HepG2 (cell line): ENCODE data around the gene HPD. TPM values are rescaled to one million over a fixed set of nuclear protein-coding genes. Genes with fewer than 3 reads are reported as not detected.
A peak's percentile ranks its signal among the peaks of the same experiment; 100 is the strongest.

ENCODE experiments used
- ATF7-NPFF ChIP-seq: sonication (generic); formaldehyde crosslinking; IDR thresholded peaks from 2 replicates; pipeline ENCODE4 v1.8.1; 2023; ENCODE audit warnings: mild to moderate bottlenecking, low read depth, missing genetic modification reagents, moderate library complexity
- CREB1 ChIP-seq, 2 experiments: fragments of 450-650 bp in 1 of 2; IDR thresholded peaks; 2 replicates each; pipeline ENCODE4 v1.6.1; 2016 to 2017; ENCODE audit warnings: control low read depth in 1 of 2, mild to moderate bottlenecking in 1 of 2, missing compliant biosample characterization in 1 of 2, missing genetic modification characterization in 1 of 2
- FOXK1 ChIP-seq: sonication (generic); formaldehyde crosslinking; IDR thresholded peaks from 2 replicates; pipeline ENCODE4 v1.4.0; 2020; ENCODE audit warnings: low read depth, missing genetic modification reagents, borderline replicate concordance
- GABPB1 ChIP-seq: IDR thresholded peaks from 2 replicates; pipeline ENCODE4 v1.6.1; 2016; ENCODE audit warnings: mild to moderate bottlenecking, missing genetic modification reagents, moderate library complexity, missing compliant biosample characterization
- HDAC6 ChIP-seq: fragments of 200-600 bp; sonication (generic); IDR thresholded peaks from 2 replicates; pipeline ENCODE4 v1.7.0; 2017; ENCODE audit warnings: mild to moderate bottlenecking, antibody characterized with exemption, low read length, low read depth
- HNRNPK ChIP-seq: fragments of 200-400 bp; formaldehyde crosslinking; IDR thresholded peaks from 2 replicates; pipeline ENCODE4 v1.6.1; 2018; ENCODE audit warnings: low read length, low read depth, moderate library complexity, mild to moderate bottlenecking; ENCODE audit not compliant: poor library complexity, severe bottlenecking
- KDM3A ChIP-seq: IDR thresholded peaks from 2 replicates; pipeline ENCODE4 v1.6.1; 2018; ENCODE audit warnings: low read depth, missing compliant biosample characterization
- MLLT10 ChIP-seq: sonication (generic); formaldehyde crosslinking; IDR thresholded peaks from 2 replicates; pipeline ENCODE4 v1.4.0; 2020; ENCODE audit warnings: missing genetic modification reagents
- NFKBIZ ChIP-seq: IDR thresholded peaks from 2 replicates; pipeline ENCODE4 v1.6.1; 2018; ENCODE audit warnings: missing genetic modification reagents, missing compliant biosample characterization
- PRDM10 ChIP-seq: sonication (generic); formaldehyde crosslinking; IDR thresholded peaks from 2 replicates; pipeline ENCODE4 v1.4.0; 2020; ENCODE audit warnings: low read depth, missing genetic modification reagents
- RBFOX2 ChIP-seq: fragments of 200-400 bp; formaldehyde crosslinking; IDR thresholded peaks from 2 replicates; pipeline ENCODE4 v1.6.1; 2017; ENCODE audit warnings: low read depth, mild to moderate bottlenecking, low read length
- RXRB ChIP-seq: IDR thresholded peaks from 2 replicates; pipeline ENCODE4 v1.6.1; 2016; ENCODE audit warnings: borderline replicate concordance, missing genetic modification reagents, missing compliant biosample characterization
- SALL2 ChIP-seq: sonication (generic); formaldehyde crosslinking; IDR thresholded peaks from 2 replicates; pipeline ENCODE4 v1.8.1; 2023; ENCODE audit warnings: mild to moderate bottlenecking, missing genetic modification reagents, inconsistent platforms
- polyA plus RNA-seq, 8 experiments: library from polyadenylated mRNA; depleted of rRNA in 3 of 8; stranded (reverse) in 7 of 8; unstranded in 1 of 8; fragments of >200 nt; fragmentation: Illumina TruSeq in 4 of 8; extraction: Trizol in 4 of 8; gene quantifications; 2 replicates each; pipeline versions ENCODE4 v1.2.1 to v1.2.3, GENCODE V29; 2011 to 2016; ENCODE audit warnings: low read depth in 4 of 8, missing spikeins in 1 of 8, mixed read lengths in 1 of 8; ENCODE audit not compliant: insufficient read depth in 1 of 8
- total RNA-seq, 5 experiments: library from RNA; depleted of rRNA; stranded (reverse); fragments of >200 nt; fragmentation: Illumina TruSeq; extraction: Trizol; gene quantifications; 2 replicates each; pipeline ENCODE4 v1.2.3, GENCODE V29; 2016; ENCODE audit warnings: low read depth in 1 of 5
- TF ChIP-seq, protein P1 (sequence below): sonication (generic); formaldehyde crosslinking; IDR thresholded peaks from 2 replicates; pipeline ENCODE4 v1.5.0; 2020; ENCODE audit warnings: mild to moderate bottlenecking, missing genetic modification reagents, borderline replicate concordance

Gene HPD
- total and polyA plus RNA-seq, 2 of the 13 experiments (the other 11 are each of a cell fraction or from before 2014, with no cell fraction given) = 120 to 195 TPM

- TF ChIP-seq CREB1 (IDR thresholded peaks at IDR 0.05) = no peak
- no peak for TF ChIP-seq CREB1 (CRISPR knock-in tag; IDR thresholded peaks at IDR 0.05)
- TF ChIP-seq ATF7-NPFF = no peak
- no peak for TF ChIP-seq MLLT10
- no peak for TF ChIP-seq HDAC6
- TF ChIP-seq SALL2 (CRISPR knock-in tag) = no peak; the same call in 1 of the 2 replicates
- peak; percentile 61 for TF ChIP-seq HNRNPK
- TF ChIP-seq NFKBIZ (CRISPR knock-in tag) = no peak; the same call in 1 of the 2 replicates
- TF ChIP-seq RXRB (CRISPR knock-in tag) = peak; percentile 65; the same call in 1 of the 2 replicates
- TF ChIP-seq RBFOX2 = peak; percentile 95
- TF ChIP-seq KDM3A = peak; percentile 63; the same call in 1 of the 2 replicates
- TF ChIP-seq PRDM10 (CRISPR knock-in tag) = no peak
- peak; percentile 71 for TF ChIP-seq GABPB1 (CRISPR knock-in tag)
- TF ChIP-seq FOXK1 (CRISPR knock-in tag) = 0 out of 2 replicates have a peak, but pooled peaks have one; percentile 44
- TF ChIP-seq, protein P1, sequence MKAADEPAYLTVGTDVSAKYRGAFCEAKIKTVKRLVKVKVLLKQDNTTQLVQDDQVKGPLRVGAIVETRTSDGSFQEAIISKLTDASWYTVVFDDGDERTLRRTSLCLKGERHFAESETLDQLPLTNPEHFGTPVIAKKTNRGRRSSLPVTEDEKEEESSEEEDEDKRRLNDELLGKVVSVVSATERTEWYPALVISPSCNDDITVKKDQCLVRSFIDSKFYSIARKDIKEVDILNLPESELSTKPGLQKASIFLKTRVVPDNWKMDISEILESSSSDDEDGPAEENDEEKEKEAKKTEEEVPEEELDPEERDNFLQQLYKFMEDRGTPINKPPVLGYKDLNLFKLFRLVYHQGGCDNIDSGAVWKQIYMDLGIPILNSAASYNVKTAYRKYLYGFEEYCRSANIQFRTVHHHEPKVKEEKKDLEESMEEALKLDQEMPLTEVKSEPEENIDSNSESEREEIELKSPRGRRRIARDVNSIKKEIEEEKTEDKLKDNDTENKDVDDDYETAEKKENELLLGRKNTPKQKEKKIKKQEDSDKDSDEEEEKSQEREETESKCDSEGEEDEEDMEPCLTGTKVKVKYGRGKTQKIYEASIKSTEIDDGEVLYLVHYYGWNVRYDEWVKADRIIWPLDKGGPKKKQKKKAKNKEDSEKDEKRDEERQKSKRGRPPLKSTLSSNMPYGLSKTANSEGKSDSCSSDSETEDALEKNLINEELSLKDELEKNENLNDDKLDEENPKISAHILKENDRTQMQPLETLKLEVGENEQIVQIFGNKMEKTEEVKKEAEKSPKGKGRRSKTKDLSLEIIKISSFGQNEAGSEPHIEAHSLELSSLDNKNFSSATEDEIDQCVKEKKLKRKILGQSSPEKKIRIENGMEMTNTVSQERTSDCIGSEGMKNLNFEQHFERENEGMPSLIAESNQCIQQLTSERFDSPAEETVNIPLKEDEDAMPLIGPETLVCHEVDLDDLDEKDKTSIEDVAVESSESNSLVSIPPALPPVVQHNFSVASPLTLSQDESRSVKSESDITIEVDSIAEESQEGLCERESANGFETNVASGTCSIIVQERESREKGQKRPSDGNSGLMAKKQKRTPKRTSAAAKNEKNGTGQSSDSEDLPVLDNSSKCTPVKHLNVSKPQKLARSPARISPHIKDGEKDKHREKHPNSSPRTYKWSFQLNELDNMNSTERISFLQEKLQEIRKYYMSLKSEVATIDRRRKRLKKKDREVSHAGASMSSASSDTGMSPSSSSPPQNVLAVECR = peak; percentile 72; the same call in 1 of the 2 replicates
Observed at GRCh38 chr12:121799842-121800693, 58.6 kb downstream of the HPD start (continued).
